MM.1S (cell line): ENCODE results near the gene HOXA11.
A peak's percentile ranks its signal among the peaks of the same experiment; 100 is the strongest.

Experiments used
- CTCF ChIP-seq: fragments of 300-600 bp; sonication (generic); IDR thresholded peaks from 2 replicates; pipeline ENCODE4 v1.5.1; 2016; ENCODE audit warnings: antibody characterized with exemption, low read length, mixed read lengths
- EZH2 ChIP-seq: fragments of 300-600 bp; sonication (generic); optimal IDR thresholded peaks from 2 replicates; pipeline ENCODE3; 2017; ENCODE audit warnings: low read depth, mild to moderate bottlenecking, antibody characterized with exemption, low read length, mixed read lengths

- TF ChIP-seq CTCF, result peak; percentile 49
- TF ChIP-seq EZH2, result no peak
Measured at GRCh38 chr7:27179503-27180430, 5.3 kb downstream of the HOXA11 start.
